Vagina (tissue), 2 donors: ENCODE results near the gene MPI. TPM values are rescaled to one million over a fixed set of nuclear protein-coding genes. Genes with fewer than 3 reads are reported as not detected.
"Not testable (repeated sequence)": the region's sequence is repeated elsewhere in the genome, so short reads cannot be mapped to it uniquely, and the experiment has no call there.

Source experiments
- DNase-seq, 2 donors: peaks; one replicate each; pipeline ENCODE4 v3.0.0-alpha.2; 2017; ENCODE audit errors: extremely low spot score in 2 of 2
- H3K27ac ChIP-seq: fragments of 200-600 bp; sonication (generic); one replicate; pipeline ENCODE4 v1.5.1; 2019
- H3K27me3 ChIP-seq: fragments of 200-600 bp; sonication (generic); one replicate; pipeline ENCODE4 v1.5.1; 2019
- H3K36me3 ChIP-seq, 2 donors: fragments of 200-600 bp; sonication (generic); one replicate each; pipeline ENCODE4 v1.5.1; 2017 to 2019
- H3K4me1 ChIP-seq: fragments of 200-600 bp; sonication (generic); one replicate; pipeline ENCODE4 v1.5.1; 2019
- H3K4me3 ChIP-seq, 2 donors: fragments of 200-600 bp; sonication (generic); 1 replicate in 1 of 2; 2 replicates in 1 of 2; pipeline ENCODE4 v1.5.1; 2016 to 2019
- H3K9me3 ChIP-seq: fragments of 200-600 bp; sonication (generic); one replicate; pipeline ENCODE4 v1.5.1; 2019
- POLR2A ChIP-seq, 2 donors: fragments of 450-650 bp; IDR thresholded peaks; one replicate each; pipeline ENCODE4 v1.6.1; 2017; ENCODE audit warnings: antibody characterized with exemption in 2 of 2, mild to moderate bottlenecking in 2 of 2, moderate library complexity in 2 of 2
- POLR2AphosphoS5 ChIP-seq, 2 donors: sonication (generic); formaldehyde crosslinking; IDR thresholded peaks; one replicate each; pipeline ENCODE4 v1.9.0; 2017; ENCODE audit warnings: antibody characterized with exemption in 2 of 2, mild to moderate bottlenecking in 2 of 2, low read depth in 1 of 2; ENCODE audit not compliant: insufficient read depth in 1 of 2
- intact Hi-C: fragments of 100-400 bp; cut with DNase I; formaldehyde crosslinking; loops from one replicate; pipeline ENCODE4 v1.15.1; 2023
- total RNA-seq: library from RNA; depleted of rRNA; stranded (reverse); fragments of >200 nt; gene quantifications from one replicate; pipeline ENCODE4 v1.2.3, GENCODE V29; 2016
- TF ChIP-seq, protein P1 (sequence below), 3 experiments: fragments of 450-650 bp in 2 of 3; fragments of 200-600 bp in 1 of 3; sonication (generic) in 1 of 3; IDR thresholded peaks; one replicate each; pipeline ENCODE4 v1.5.1; 2017 to 2019; ENCODE audit warnings: antibody characterized with exemption in 3 of 3, mild to moderate bottlenecking in 2 of 3, moderate library complexity in 2 of 3

The MPI gene
- total RNA-seq, 1 donor from 2014 or later, result 43.2 TPM

- Histone ChIP-seq H3K4me1 (peaks cover 4% of the 10 kb centered on the region), H3K36me3 (peaks cover 0 to 39% of the 10 kb centered on the region in 2 donors), H3K27me3 (no peaks in the 10 kb centered on the region), H3K27ac (no peak overlapping the region), H3K4me3 (no peak overlapping the region), H3K9me3 (no peaks in the 10 kb centered on the region)
- intact Hi-C loops, result no loop called here
- TF ChIP-seq, protein P1, sequence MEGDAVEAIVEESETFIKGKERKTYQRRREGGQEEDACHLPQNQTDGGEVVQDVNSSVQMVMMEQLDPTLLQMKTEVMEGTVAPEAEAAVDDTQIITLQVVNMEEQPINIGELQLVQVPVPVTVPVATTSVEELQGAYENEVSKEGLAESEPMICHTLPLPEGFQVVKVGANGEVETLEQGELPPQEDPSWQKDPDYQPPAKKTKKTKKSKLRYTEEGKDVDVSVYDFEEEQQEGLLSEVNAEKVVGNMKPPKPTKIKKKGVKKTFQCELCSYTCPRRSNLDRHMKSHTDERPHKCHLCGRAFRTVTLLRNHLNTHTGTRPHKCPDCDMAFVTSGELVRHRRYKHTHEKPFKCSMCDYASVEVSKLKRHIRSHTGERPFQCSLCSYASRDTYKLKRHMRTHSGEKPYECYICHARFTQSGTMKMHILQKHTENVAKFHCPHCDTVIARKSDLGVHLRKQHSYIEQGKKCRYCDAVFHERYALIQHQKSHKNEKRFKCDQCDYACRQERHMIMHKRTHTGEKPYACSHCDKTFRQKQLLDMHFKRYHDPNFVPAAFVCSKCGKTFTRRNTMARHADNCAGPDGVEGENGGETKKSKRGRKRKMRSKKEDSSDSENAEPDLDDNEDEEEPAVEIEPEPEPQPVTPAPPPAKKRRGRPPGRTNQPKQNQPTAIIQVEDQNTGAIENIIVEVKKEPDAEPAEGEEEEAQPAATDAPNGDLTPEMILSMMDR (IDR thresholded peaks at IDR 0.05), result no peak
- no peak for TF ChIP-seq POLR2A (IDR thresholded peaks at IDR 0.05)
- TF ChIP-seq POLR2AphosphoS5 (IDR thresholded peaks at IDR 0.05; ENCODE audit: insufficient read depth in 1 of 2, low read depth in 1 of 2), result no peak
- DNase-seq, result no peak
Measured at GRCh38 chr15:74928771-74929198, 38.9 kb downstream of the MPI start.

DNA sequence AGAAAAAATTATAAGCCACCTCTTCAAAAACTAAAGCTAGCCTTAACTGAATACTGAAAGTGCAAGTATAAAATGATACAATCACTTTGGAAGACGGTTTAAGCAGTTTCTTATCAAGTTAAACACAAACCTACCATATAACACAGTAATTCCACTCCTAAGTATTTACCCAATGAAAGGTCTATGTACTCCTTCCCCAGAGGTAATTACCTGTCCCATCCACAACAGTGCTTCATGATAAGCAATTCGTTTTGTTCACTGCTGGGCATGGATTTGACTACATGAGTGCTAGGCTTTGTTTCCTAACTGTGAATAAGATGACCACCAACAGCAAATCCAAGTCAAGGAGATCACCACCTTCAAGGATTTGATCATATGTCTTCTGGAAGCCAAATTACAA, 43.7 kb downstream of the MPI start:
- intact Hi-C loops, result no loop called here
- Histone ChIP-seq H3K36me3 (peaks cover 0 to 11% of the 10 kb centered on the region in 2 donors), H3K27me3 (no peaks in the 10 kb centered on the region), H3K4me3 (no peak overlapping the region), H3K4me1 (peaks cover 23% of the 10 kb centered on the region), H3K9me3 (no peaks in the 10 kb centered on the region), H3K27ac (no peak overlapping the region)
- DNase-seq, result no peak
- TF ChIP-seq, protein P1 (IDR thresholded peaks at IDR 0.05), result no peak
- TF ChIP-seq POLR2AphosphoS5 (IDR thresholded peaks at IDR 0.05; ENCODE audit: insufficient read depth in 1 of 2, low read depth in 1 of 2) (no peak), POLR2A (IDR thresholded peaks at IDR 0.05) (no peak)

DNA sequence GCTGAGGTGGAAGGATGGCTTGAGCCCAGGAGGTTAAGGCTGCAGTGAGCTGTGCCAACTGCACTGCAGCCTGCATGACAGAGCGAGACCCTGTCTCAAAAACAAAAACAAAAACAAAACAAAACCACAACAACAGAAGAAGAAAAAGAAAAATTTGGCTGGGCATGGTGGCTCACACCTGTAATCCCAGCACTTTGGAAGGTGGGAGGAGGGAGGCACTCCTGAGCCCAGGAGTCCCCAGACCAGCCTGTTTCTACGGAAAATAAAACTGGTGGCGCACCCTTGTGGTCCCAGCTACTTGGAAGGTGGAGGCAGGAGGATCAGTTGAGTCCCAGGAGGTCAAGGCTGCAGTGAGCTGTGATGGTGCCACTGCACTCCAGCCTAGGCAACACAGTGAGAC, 45.4 kb downstream of the MPI start:
- H3K4me3 ChIP-seq, intact Hi-C loops, H3K9me3 ChIP-seq, H3K27ac ChIP-seq, H3K36me3 ChIP-seq, H3K27me3 ChIP-seq, DNase-seq: not testable (repeated sequence)
- peaks cover 23% of the 10 kb centered on the region for H3K4me1 ChIP-seq

GRCh38 chr15:74937272-74937589, 47.4 kb downstream of the MPI start:
- H3K4me3 ChIP-seq, result peak overlapping the region; percentile 80 to 95
- H3K36me3 ChIP-seq, result no peaks in the 10 kb centered on the region
- TF ChIP-seq, protein P1 (IDR thresholded peaks at IDR 0.05), result peak in 1 of 3 experiments; percentile 31
- TF ChIP-seq POLR2A (IDR thresholded peaks at IDR 0.05), result no peak
- no peak for DNase-seq
- intact Hi-C loops, result no loop called here
- H3K4me1 ChIP-seq, result peaks cover 23% of the 10 kb centered on the region
- H3K27me3 ChIP-seq, result no peaks in the 10 kb centered on the region
- peak overlapping the region; percentile 89 for H3K27ac ChIP-seq
- no peaks in the 10 kb centered on the region for H3K9me3 ChIP-seq

DNA sequence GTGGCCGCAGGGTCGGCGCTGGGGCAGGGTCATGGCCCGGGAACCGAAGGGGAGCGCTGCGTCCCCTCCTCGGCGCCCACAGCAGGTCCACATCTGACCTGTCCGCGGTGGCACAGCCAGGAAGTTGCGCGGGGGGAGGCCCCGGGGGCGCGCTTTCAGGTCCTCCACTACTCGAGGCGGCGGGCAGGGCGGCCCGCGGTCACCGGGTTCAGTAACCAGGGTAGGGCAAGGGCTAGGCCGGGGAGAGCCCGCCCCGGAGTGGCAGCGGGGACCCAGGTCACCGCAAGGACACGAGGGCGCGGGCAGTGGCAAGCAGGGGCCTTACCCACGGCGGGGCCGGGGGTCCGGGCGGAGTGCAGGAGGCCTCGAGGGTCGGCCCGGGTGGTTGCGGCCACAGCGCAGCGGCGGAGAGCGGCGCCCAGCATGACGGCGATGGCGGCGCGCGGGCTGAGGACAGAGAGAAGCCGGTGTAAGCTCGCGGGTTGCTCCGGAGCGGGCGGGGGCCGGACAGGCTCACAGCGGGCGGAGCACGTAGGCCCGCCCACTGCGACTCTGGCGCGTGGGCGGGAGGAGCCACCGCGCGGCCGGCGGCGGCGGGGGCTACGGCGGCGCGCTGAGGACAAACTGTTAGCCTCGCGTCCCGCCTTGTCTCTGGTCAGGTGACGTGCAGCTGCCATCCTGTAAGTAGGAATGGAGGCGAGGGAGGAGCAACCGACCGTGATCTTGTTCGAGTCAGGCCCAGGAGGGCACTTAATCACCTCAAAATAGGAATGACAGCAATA, 47.9 kb downstream of the MPI start, which contains the start of gene COX5A:
Gene COX5A (minus strand): TSS at position 484 of the 782 bp plus-strand sequence. CDS start 59 bp downstream, at position 425.
- Histone ChIP-seq H3K36me3 (no peaks in the 10 kb centered on the region), H3K4me3 (peak within 1 kb of the TSS; percentile 80 to 95), H3K4me1 (peaks cover 23% of the 10 kb centered on the region), H3K9me3 (no peaks in the 10 kb centered on the region), H3K27ac (peak within 1 kb of the TSS; percentile 89), H3K27me3 (no peaks in the 10 kb centered on the region)
- TF ChIP-seq, protein P1 (IDR thresholded peaks at IDR 0.05), result peak in 1 of 3 experiments; percentile 11
- peak in 1 of 2 donors; percentile 55 for TF ChIP-seq POLR2A (IDR thresholded peaks at IDR 0.05)
- peak in 1 of 2 donors; percentile 79 for TF ChIP-seq POLR2AphosphoS5 (IDR thresholded peaks at IDR 0.05; ENCODE audit: insufficient read depth in 1 of 2, low read depth in 1 of 2)
- intact Hi-C loops, result no loop called here
- DNase-seq, result peak in 1 of 2 donors; percentile 96
